Bronchial epithelial cell (primary cell): ENCODE data around the gene FAM53B. TPM values are rescaled to one million over a fixed set of nuclear protein-coding genes. Genes with fewer than 3 reads are reported as not detected.

ENCODE experiments used
- DNase-seq: peaks from one replicate; pipeline ENCODE4 v3.0.0-alpha.2; 2010; ENCODE audit warnings: low read depth
- FAIRE-seq: peaks from 2 replicates; lab custom pipeline; 2011; peaks lifted over from hg19 to GRCh38; lab: Jason Lieb, UNC
- H3K27me3 ChIP-seq: 2 replicates; pipeline ENCODE4 v1.5.1; 2011; ENCODE audit warnings: low read length; ENCODE audit not compliant: control insufficient read depth, insufficient read depth
- H3K36me3 ChIP-seq: 2 replicates; pipeline ENCODE4 v1.5.1; 2011; ENCODE audit warnings: low read length; ENCODE audit not compliant: control insufficient read depth, insufficient read depth
- H3K4me3 ChIP-seq: 2 replicates; pipeline ENCODE4 v1.5.1; 2011; ENCODE audit warnings: mild to moderate bottlenecking, low read depth, low read length, control low read depth
- CTCF ChIP-seq: IDR thresholded peaks from 2 replicates; pipeline ENCODE4 v1.5.1; 2011; ENCODE audit warnings: mild to moderate bottlenecking, moderate library complexity, low read length, control low read depth, inconsistent platforms; ENCODE audit not compliant: insufficient read depth, severe bottlenecking
- total RNA-seq: library from RNA; depleted of rRNA; stranded (reverse); fragments of >200 nt; gene quantifications from 2 replicates; pipeline ENCODE4 v1.2.1, GENCODE V29; 2014

Gene FAM53B
- total RNA-seq, 1 donor from 2014 or later: 19.5 TPM

- FAIRE-seq: no peak
- no peak for TF ChIP-seq CTCF
Observed at GRCh38 chr10:124745252-124745651, 1.1 kb upstream of the FAM53B start.

GRCh38 chr10:124743191-124744101, 732 bp downstream of the FAM53B start:
- Histone ChIP-seq H3K4me3 (peak overlapping the region; percentile 67), H3K27me3 (no peaks in the 10 kb centered on the region), H3K36me3 (no peaks in the 10 kb centered on the region)
- DNase-seq (no peak), FAIRE-seq (no peak)
- TF ChIP-seq CTCF: no peak

More at GRCh38 chr10:124745252-124745651, 1.1 kb upstream of the FAM53B start:
- no peak overlapping the region for H3K4me3 ChIP-seq
- no peaks in the 10 kb centered on the region for H3K27me3 ChIP-seq
- no peak for DNase-seq
- H3K36me3 ChIP-seq: no peaks in the 10 kb centered on the region

- TF ChIP-seq CTCF: peak; percentile 47
- Histone ChIP-seq H3K27me3 (no peaks in the 10 kb centered on the region), H3K36me3 (no peaks in the 10 kb centered on the region), H3K4me3 (peak overlapping the region; percentile 67)
- no peak for FAIRE-seq
- peak; percentile 52 for DNase-seq
Observed at GRCh38 chr10:124742413-124743190, 1.6 kb downstream of the FAM53B start.

GRCh38 chr10:124741922-124742412, 2.2 kb downstream of the FAM53B start:
- peak overlapping the region; percentile 67 for H3K4me3 ChIP-seq

GRCh38 chr10:124741281-124741921, 2.8 kb downstream of the FAM53B start:
- DNase-seq (peak; percentile 71), FAIRE-seq (no peak)
- TF ChIP-seq CTCF: peak; percentile 91
- Histone ChIP-seq H3K4me3 (peak overlapping the region; percentile 13), H3K27me3 (no peaks in the 10 kb centered on the region), H3K36me3 (no peaks in the 10 kb centered on the region)

More at GRCh38 chr10:124741922-124742412, 2.2 kb downstream of the FAM53B start:
- Histone ChIP-seq H3K36me3 (no peaks in the 10 kb centered on the region), H3K27me3 (no peaks in the 10 kb centered on the region)
- FAIRE-seq (no peak), DNase-seq (peak; percentile 13)
- no peak for TF ChIP-seq CTCF
